NB4 (cell line): ENCODE data around the gene CNTN1.

Source experiments
- DNase-seq: peaks from one replicate; pipeline ENCODE4 v3.0.0; 2010; ENCODE audit warnings: low read depth
- H3K4me3 ChIP-seq: one replicate; pipeline ENCODE4 v1.5.1; 2011; ENCODE audit warnings: mild to moderate bottlenecking, low read depth, low read length, moderate library complexity
- CTCF ChIP-seq: IDR thresholded peaks from one replicate; pipeline ENCODE4 v1.5.1; 2012; ENCODE audit warnings: low read depth, low read length
- MYC ChIP-seq: IDR thresholded peaks from 2 replicates; pipeline ENCODE4 v1.6.1; 2011; ENCODE audit warnings: low read depth, low read length
- POLR2A ChIP-seq: IDR thresholded peaks from 2 replicates; pipeline ENCODE4 v1.6.1; 2011; ENCODE audit warnings: mild to moderate bottlenecking; ENCODE audit not compliant: insufficient read length; ENCODE audit errors: extremely low read depth
- TF ChIP-seq, protein P1 (sequence below): IDR thresholded peaks from 2 replicates; pipeline ENCODE4 v1.6.1; 2011; ENCODE audit warnings: low read depth, low read length

Gene CNTN1

DNA sequence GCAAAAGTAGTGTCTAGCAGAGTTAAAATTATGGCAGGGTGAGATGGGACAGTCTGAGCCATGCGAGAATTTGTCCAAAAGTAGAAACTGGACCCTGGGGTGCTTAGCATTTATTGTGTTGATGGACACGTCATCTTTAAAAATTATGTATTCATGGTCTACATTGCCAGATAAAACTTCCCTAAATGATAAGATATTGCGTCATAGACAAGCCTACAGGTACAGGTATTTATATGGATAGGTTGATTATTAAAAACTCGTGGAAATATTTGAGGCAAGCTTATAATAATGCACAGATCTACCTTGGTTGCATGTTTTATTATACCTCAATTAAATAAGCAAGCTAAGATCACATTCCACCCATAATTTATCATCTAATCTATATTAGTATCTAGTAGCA, 299.9 kb downstream of the CNTN1 start:
- H3K4me3 ChIP-seq: no peak overlapping the region
- no peak for DNase-seq

DNA sequence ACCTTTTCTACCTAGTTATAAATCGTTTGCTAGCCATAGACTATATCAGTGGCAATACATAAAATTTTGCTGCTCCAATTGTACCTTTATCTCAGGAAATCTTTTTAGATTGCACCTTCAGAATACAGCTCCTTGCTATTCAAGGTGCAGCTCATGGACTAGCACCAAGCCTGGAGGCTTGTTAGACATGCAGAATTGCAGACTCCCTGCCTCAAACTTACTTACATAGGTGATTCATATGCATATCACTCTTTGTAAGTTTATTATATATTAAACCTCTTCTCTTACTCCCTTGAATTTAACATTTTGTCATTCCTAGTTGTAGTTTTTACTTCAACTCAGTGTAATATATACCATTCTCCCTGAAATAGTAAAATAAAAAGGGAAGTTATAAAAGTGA, 300.4 kb downstream of the CNTN1 start:
- no peak for DNase-seq
- TF ChIP-seq POLR2A: no peak
- TF ChIP-seq, protein P1, sequence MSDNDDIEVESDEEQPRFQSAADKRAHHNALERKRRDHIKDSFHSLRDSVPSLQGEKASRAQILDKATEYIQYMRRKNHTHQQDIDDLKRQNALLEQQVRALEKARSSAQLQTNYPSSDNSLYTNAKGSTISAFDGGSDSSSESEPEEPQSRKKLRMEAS: no peak
- TF ChIP-seq CTCF: no peak
- no peak for TF ChIP-seq MYC
- H3K4me3 ChIP-seq: no peak overlapping the region

More for the DNA sequence above, 299.9 kb downstream of the CNTN1 start:
- TF ChIP-seq MYC (no peak), CTCF (no peak), POLR2A (no peak)
- TF ChIP-seq, protein P1: no peak

DNA sequence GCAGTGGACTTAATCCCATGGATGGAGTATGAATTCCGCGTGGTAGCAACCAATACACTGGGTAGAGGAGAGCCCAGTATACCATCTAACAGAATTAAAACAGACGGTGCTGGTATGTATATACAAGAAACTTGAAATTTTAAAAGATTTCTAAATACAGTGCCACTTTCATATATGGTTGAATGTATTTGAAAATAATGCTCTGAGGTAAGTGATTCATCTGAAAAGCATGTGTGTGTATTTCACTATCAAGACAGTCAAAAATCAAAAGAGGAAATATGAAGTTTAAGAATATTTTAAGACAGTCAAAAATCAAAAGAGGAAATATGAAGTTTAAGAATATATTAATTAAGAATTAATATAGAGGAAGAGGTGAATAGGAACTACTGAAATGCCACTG, 300.9 kb downstream of the CNTN1 start:
- no peak overlapping the region for H3K4me3 ChIP-seq
- no peak for TF ChIP-seq MYC
- no peak for TF ChIP-seq POLR2A
- TF ChIP-seq, protein P1: no peak
- no peak for TF ChIP-seq CTCF
- DNase-seq: no peak

- H3K4me3 ChIP-seq: no peak overlapping the region
- TF ChIP-seq, protein P1: no peak
- TF ChIP-seq MYC: no peak
- no peak for TF ChIP-seq POLR2A
- no peak for TF ChIP-seq CTCF
- no peak for DNase-seq
Observed at GRCh38 chr12:40996091-40996490, 303.9 kb downstream of the CNTN1 start.

DNA sequence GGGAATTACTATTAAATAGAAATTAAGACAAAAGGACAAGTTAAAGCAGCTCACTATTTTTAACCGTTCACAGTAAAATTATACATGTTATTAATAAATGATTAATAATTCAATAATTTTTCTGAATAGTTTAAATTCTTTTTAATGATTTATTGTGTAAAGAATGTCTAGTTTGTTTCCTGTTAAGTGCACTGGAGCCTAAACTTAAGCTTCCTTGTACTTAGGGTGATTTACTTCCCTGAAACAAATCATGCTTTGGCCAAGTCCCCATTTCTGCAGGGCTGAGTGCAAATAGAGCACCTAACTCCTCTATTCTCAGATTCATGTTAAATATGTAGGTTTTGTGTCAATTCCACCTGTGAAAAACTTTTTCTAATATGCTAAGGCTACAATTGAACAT, 307.0 kb downstream of the CNTN1 start:
- TF ChIP-seq MYC: no peak
- TF ChIP-seq POLR2A: no peak
- TF ChIP-seq CTCF: no peak
- TF ChIP-seq, protein P1: no peak
- DNase-seq: no peak
- no peak overlapping the region for H3K4me3 ChIP-seq

GRCh38 chr12:41008472-41008871, 316.2 kb downstream of the CNTN1 start:
- TF ChIP-seq MYC: no peak
- TF ChIP-seq, protein P1: no peak
- TF ChIP-seq CTCF: no peak
- no peak for TF ChIP-seq POLR2A
- no peak for DNase-seq
- H3K4me3 ChIP-seq: no peak overlapping the region
